Measurements from ENCODE around the gene TUT4.

DNA sequence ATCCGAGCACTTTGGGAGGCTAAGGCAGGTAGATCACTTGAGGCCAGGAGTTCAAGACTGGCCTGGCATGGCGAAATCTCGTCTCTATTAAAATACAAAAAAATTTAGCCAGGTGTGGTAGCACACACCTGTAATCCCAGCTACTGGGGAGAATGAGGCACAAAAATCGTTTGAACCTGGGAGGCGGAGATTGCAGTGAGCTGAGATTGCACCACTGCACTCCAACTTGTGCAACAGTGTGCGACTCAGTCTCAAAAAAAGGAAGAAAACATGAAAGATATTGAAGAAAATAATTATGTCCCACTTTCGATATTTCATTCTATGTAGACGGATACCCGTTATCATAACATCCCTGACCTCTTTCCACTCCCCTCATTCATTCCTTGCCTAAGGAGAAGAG lies 19.2 kb downstream of the TUT4 start:
- TF ChIP-seq, protein P1, sequence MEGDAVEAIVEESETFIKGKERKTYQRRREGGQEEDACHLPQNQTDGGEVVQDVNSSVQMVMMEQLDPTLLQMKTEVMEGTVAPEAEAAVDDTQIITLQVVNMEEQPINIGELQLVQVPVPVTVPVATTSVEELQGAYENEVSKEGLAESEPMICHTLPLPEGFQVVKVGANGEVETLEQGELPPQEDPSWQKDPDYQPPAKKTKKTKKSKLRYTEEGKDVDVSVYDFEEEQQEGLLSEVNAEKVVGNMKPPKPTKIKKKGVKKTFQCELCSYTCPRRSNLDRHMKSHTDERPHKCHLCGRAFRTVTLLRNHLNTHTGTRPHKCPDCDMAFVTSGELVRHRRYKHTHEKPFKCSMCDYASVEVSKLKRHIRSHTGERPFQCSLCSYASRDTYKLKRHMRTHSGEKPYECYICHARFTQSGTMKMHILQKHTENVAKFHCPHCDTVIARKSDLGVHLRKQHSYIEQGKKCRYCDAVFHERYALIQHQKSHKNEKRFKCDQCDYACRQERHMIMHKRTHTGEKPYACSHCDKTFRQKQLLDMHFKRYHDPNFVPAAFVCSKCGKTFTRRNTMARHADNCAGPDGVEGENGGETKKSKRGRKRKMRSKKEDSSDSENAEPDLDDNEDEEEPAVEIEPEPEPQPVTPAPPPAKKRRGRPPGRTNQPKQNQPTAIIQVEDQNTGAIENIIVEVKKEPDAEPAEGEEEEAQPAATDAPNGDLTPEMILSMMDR (IDR thresholded peaks at IDR 0.05) = no peak
- TF ChIP-seq POLR2A (IDR thresholded peaks at IDR 0.05) (no peak), EP300 (IDR thresholded peaks at IDR 0.05) (no peak)

Data from ovary (tissue), 3 donors.